Stimulated activated CD8-positive, alpha-beta memory T cell treated with anti-CD3 and anti-CD28 coated beads, Interleukin-12 subunit alpha, Interleukin-12 subunit beta, amount 100 ng/mL, for 1 hour (primary cell): ENCODE results near the gene COX4I1.

ENCODE experiments used
- DNase-seq: peaks from one replicate; pipeline ENCODE4 v3.0.0-alpha.2; 2020; ENCODE audit warnings: low read depth

The COX4I1 gene

GRCh38 chr16:85842435-85842834 lies 42.9 kb downstream of the COX4I1 start:
- no peak for DNase-seq

DNA sequence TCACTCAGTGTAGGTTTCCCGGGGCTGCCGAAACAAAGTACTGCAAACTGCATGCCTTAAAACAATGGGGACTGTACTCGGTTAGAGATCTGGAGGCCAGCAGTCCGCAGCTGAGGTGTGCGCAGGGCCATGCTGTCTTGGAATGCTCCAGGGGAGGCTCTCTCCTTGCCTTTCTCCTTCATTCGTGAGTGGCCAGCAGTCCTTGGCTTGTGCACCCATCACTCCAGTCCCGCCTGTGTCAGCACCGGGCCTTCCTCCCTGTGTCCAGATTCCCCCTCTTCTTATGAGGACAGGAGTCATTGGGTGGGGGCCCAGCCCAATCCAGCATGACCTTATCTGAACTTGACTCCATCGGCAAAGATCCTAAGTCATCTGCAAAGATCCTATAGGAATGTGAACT lies 43.4 kb downstream of the COX4I1 start:
- DNase-seq: no peak

DNA sequence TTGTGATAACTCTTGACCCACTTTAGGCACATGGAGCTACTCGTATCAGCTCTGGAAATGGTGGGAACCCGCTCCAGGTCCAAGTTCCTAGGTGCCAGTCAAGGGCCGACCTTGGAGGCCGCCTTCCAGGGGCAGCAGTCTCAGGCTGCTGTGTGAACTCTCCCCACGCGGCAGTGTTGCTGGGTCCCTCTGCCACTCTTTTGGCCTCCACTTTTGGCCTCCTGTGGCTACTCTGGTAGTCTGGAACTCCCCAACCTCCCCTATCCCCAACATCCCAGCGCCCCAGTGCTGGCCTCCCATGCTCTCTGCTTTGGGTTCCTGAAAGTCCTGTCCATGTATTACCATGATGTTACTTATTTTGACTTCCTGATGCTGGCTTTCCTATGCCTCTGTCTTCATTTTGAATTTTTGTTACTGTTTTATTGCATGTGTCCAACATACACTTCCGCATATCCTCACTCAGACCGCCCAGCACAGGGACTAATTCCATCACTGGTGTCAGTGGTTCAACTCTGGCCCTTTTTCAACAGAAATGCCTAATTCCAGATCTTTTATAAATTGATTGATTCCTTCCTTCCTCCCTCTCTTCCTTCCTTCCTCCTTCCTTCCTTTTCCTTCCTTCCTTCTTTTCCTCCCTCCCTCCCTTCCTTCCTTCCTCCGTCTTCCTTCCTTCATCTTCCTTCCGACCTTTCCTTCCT lies 44.1 kb downstream of the COX4I1 start:
- DNase-seq: no peak

- no peak for DNase-seq
Observed at GRCh38 chr16:85844169-85844481, 44.6 kb downstream of the COX4I1 start.

DNA sequence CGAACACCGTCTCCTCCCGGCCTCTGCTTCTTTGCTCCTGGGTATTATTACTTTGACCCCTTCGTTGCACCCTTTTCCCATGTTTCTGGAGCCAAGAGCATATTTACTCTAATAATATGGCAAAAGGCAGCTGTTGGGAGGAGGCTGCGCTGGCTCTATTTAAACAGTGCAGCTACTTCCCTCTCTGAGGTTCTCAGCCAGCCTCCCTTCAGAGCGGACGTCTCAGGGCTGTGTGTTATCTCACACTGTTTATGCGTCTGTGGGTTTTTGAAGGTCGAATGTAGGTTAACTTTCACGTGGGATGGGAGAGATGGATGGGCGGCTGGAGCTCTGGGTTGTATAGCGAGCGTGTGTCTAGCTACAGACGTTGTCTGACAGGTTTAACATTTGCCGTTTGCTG lies 45.3 kb downstream of the COX4I1 start:
- DNase-seq: no peak

DNA sequence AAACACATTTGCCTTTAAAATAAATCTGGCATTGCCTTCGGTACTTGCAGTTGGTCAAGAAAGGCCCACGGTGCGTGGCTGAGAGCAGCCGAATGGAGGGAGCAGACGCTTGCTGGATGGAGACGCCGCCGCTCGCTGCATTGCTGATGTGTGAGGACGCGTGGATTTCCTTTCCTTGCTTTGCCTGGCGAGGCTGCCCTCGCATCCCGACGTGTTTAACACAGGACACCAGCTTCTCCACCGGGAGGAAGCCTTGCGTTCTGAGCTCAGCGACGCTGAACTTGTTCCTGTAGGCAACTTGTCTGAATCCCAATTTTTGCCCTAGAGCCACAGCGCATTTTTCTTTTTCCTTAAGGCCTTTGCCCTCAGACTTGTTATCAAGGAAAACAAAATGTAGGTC lies 45.8 kb downstream of the COX4I1 start:
- DNase-seq: no peak

- no peak for DNase-seq
Observed at GRCh38 chr16:85846461-85846860, 47.0 kb downstream of the COX4I1 start.

GRCh38 chr16:85847036-85847435 lies 47.5 kb downstream of the COX4I1 start:
- no peak for DNase-seq

DNA sequence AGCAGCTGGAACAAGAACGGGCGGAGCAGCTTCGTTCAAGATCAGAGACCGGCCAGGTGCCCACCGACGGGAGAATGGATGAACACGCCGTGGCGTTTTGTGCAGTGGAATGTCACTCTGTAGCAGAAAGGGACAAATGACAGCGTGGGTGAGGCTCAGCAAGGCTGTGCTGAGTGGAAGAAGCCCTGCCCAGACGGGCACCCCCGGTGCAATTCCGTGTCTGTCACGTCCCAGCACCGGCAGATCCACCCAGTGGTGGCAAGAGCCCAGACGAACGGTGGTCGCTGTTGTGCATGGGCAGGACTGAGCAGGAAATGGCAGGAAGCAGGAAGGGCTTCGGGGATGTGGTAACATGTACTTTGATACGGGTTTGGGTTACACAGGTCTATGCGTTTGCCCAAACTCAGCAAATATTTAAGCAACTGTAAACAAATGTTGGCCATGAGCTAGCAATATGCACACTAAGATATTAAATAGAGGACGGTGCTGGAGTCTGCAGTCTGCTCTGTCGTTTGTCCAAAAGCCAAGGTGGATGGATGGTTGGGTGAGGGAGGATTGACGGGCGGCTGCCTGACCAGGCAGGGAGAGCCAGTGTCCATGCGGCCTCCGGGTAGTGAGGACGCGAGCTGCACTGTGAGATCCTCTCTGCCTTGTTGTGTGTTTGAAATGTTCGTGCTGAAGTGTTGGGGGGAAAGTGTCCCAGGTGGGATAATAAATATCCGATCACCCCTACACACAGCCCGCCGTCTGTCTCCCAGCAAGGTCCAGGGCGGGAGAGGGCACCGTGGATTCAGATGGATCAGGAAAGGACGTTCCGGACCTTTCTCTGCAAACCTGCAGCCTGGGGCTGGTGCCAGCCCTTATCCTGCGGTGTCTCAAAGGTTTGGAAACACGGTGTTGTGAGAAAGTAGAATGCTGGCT lies 48.4 kb downstream of the COX4I1 start:
- no peak for DNase-seq

DNA sequence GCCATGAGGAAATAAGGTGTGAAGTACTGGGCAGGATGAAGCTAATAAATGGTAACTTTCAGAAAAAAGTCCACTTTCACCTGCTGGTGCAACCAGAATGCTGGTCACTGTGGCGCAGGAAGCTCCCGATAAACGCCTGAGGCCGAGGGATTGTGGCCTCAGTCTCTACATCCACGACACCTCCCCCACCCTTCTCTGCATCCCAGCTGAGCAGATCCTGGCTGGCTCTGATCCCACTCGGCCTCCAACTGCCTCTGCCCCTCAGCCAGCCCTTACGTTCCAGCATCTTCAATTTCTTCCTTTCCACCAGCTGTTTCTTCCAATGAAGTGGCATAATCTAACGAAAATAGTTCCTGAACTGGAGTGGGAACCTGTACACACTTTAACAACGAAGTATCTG lies 49.5 kb downstream of the COX4I1 start:
- DNase-seq: no peak

GRCh38 chr16:85849388-85849787 lies 49.9 kb downstream of the COX4I1 start:
- DNase-seq: no peak

DNA sequence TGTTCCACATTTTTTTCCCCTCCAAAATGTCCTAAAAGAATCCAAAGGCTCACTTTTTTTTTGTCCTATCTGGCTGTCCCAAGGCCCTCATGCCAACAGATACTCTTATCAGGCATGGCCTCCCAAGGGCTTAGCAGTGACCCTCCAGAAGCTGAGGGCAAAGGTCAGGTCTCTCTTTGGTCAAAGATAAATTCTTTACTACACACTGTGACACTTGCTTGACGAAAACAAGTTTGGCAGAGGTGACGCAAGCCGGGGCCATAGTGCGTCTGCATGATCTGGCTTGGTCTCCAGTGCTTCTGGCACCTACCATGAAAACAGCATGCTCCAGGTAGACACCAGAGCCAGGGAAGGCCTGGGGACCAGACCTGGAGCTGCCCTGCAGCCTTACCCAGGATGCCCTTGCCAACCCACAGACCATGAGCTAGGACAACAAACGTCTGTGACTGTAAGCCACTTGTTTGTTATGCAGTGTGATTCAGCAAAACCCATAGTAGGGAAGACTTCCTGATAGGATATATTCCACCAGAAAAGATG lies 50.9 kb downstream of the COX4I1 start:
- no peak for DNase-seq

GRCh38 chr16:85851034-85851785 lies 51.7 kb downstream of the COX4I1 start:
- no peak for DNase-seq

- no peak for DNase-seq
Observed at GRCh38 chr16:85853547-85854545, 54.4 kb downstream of the COX4I1 start.

DNA sequence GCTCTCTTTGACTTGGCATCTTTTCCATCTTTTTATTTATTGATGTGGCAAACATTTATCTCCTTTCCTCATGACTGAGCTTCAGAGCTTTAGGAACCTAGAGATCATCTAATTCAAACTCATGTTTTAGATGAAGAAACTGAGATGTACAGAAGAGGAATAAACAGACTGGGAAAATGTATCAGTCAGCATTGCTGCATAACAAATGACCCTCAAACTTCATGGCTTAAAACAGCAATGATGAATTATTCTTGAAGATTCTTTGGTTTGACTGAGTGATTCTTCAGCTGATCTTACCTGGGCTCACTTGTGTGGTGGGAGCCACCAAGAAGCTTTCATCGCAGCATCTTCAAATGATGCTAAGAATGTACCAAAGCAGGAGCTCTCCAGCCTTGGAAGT lies 55.4 kb downstream of the COX4I1 start:
- DNase-seq: no peak

DNA sequence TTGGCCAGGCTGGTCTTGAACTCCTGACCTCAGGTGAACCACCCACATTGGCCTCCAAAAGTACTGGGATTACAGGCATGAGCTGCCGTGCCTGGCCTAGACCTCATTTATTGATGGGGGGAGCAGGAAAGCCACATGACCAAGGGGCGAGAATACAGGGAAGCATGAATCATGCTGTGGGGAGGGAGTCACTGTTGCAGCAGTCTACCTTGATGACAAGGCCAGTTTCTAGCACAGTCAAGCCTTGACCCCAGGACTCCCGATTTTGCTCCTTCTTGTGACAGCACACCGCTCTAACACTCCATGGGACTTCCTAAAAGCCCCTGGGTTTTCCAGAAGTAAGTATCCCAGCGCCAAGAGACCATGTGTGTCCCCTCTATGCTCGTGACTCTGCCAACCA lies 56.6 kb downstream of the COX4I1 start:
- no peak for DNase-seq

DNA sequence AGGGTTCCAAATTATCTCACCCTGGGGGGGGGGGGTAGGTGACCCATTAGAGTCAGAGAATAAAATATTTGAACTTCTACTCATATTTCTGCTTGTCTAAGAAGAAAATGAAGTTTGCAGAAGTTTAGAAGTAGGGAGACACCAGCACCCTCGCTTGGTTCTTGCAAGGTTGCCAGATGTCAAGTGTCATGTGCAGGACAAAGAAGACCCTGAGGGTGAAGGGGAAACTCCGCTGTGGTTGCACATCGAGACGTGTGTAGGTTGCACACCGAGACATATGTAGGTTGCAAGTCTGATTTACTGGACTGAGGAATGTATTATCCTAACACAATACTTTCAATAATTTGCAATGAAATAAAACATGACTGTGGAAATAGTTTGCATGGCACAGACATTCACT lies 57.1 kb downstream of the COX4I1 start:
- DNase-seq: no peak
